Measurements from ENCODE around the gene OAF. TPM values are rescaled to one million over a fixed set of nuclear protein-coding genes. Genes with fewer than 3 reads are reported as not detected.

The OAF gene
- total RNA-seq, 2 experiments from 2014 or later: 3.1 to 3.2 TPM

DNA sequence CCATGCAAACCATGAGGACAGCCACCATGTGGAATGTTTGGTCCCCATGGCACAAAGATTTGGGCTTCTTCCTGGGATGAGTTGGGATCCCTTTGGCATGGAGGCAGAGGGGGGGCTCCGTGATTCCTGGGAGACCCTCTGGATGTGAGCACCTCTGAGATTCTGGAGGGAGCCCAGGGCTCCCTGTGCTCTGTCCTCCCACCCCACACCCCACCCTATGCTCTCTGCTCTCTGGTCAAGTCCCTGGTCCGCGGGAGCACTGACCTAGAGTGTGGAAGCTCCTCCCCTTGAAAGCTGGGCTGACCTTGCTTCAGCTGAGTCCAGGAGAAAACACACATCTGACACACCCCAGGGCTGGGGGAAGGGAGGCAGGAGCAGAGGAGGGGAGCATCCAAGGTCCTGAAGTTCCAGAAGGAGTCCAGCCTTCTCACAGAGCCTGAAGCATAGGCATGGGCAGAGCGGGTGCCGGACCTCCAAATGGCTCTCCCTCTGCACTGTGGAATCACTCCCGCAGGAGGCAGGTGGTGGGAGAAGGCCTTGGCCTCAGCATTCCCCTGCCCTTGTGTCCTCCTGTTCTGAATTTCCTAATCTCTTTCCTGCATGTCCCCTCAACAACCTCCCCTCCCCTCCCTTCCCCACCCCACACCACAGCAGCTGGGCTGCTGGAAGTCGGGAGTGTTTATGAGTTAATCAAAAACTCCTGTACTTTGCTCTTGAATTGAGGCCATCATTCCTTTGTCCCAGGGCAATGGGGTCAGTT is 25.7 kb upstream of the OAF start:
- TF ChIP-seq, protein P1, sequence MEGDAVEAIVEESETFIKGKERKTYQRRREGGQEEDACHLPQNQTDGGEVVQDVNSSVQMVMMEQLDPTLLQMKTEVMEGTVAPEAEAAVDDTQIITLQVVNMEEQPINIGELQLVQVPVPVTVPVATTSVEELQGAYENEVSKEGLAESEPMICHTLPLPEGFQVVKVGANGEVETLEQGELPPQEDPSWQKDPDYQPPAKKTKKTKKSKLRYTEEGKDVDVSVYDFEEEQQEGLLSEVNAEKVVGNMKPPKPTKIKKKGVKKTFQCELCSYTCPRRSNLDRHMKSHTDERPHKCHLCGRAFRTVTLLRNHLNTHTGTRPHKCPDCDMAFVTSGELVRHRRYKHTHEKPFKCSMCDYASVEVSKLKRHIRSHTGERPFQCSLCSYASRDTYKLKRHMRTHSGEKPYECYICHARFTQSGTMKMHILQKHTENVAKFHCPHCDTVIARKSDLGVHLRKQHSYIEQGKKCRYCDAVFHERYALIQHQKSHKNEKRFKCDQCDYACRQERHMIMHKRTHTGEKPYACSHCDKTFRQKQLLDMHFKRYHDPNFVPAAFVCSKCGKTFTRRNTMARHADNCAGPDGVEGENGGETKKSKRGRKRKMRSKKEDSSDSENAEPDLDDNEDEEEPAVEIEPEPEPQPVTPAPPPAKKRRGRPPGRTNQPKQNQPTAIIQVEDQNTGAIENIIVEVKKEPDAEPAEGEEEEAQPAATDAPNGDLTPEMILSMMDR (IDR thresholded peaks at IDR 0.05): no peak
- H3K27me3 Mint-ChIP-seq: peaks cover 26% of the 10 kb centered on the region
- intact Hi-C loops (cut with DNase I, micrococcal nuclease): no loop called here
- no peaks in the 10 kb centered on the region for H3K9me3 Mint-ChIP-seq
- H3K36me3 Mint-ChIP-seq (ENCODE audit: low read depth): no peaks in the 10 kb centered on the region
- CTCF ChIA-PET: no interaction called here
- no peaks in the 10 kb centered on the region for H3K4me1 ChIP-seq (ENCODE audit: insufficient read depth, low read length)
- peaks cover 0 to 2% of the 10 kb centered on the region in 2 experiments for H3K27me3 ChIP-seq (ENCODE audit: control insufficient read depth in 1 of 2, insufficient read depth in 2 of 2, low read length in 2 of 2)
- no peaks in the 10 kb centered on the region for H3K4me1 Mint-ChIP-seq (ENCODE audit: low read depth)
- POLR2A ChIA-PET: no interaction called here
- no peak overlapping the region for H3K4me3 ChIP-seq (ENCODE audit: low read length)
- no peak overlapping the region for H3K4me3 Mint-ChIP-seq
- peak in 1 of 14 experiments; percentile 7 for DNase-seq
- no peaks in the 10 kb centered on the region for H3K36me3 ChIP-seq (ENCODE audit: insufficient read depth, low read length)
- no peaks in the 10 kb centered on the region for H3K9me3 ChIP-seq (ENCODE audit: control insufficient read depth in 1 of 2, insufficient read depth in 1 of 2, low read length in 2 of 2)
- no peak overlapping the region for H3K27ac ChIP-seq (ENCODE audit: low read depth in 1 of 2, low read length in 2 of 2)
- no peak overlapping the region for H3K27ac Mint-ChIP-seq
- ATAC-seq (ENCODE audit: poor library complexity): no peak

DNA sequence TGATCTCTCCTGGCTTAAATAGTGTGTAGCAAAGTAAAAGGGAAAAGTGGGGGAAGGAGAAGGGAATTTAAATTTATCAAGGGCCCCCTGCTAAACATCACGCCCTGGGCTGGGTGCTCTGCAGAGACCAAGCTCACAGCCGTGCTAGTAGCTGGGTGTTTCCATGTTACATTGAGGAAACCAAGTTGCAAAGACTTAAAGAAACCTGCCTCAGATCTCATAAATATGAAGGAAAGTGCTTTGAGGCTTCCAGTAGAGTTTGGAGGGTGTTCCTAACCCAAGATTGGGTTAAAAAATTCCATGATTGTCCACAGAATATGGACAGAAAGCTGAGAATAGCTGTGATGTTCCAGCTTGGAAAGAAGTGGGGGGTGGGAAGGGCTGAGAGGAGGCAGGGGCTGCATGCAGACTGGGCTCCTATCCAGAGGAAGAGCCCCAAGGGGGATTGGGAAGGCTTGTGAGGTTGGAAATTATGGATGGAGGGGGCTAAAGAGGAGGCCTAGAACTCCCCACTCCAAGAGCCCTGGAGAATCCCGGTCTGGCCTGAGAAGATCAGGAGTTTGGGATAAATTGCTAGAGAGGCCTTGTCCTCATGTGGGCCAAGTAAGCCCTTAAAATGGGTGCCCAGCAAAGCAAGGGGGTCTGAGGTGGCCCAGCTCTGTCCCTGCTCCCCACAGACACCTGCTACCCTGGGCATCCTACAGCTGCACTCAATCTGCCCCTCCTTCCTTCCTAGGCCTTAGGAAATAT is 25.0 kb upstream of the OAF start:
- Mint-ChIP-seq H3K9me3 (no peaks in the 10 kb centered on the region), H3K27ac (no peak overlapping the region), H3K4me1 (ENCODE audit: low read depth) (no peaks in the 10 kb centered on the region), H3K36me3 (ENCODE audit: low read depth) (no peaks in the 10 kb centered on the region), H3K4me3 (no peak overlapping the region), H3K27me3 (peaks cover 24% of the 10 kb centered on the region)
- Histone ChIP-seq H3K27ac (ENCODE audit: low read depth in 1 of 2, low read length in 2 of 2) (no peak overlapping the region), H3K4me3 (ENCODE audit: low read length) (no peak overlapping the region), H3K9me3 (ENCODE audit: control insufficient read depth in 1 of 2, insufficient read depth in 1 of 2, low read length in 2 of 2) (no peaks in the 10 kb centered on the region), H3K27me3 (ENCODE audit: control insufficient read depth in 1 of 2, insufficient read depth in 2 of 2, low read length in 2 of 2) (peaks cover 0 to 2% of the 10 kb centered on the region in 2 experiments), H3K4me1 (ENCODE audit: insufficient read depth, low read length) (no peaks in the 10 kb centered on the region), H3K36me3 (ENCODE audit: insufficient read depth, low read length) (no peaks in the 10 kb centered on the region)
- ChIA-PET CTCF (no interaction called here), POLR2A (no interaction called here)
- intact Hi-C loops (cut with DNase I, micrococcal nuclease): no loop called here
- ATAC-seq (ENCODE audit: poor library complexity) (no peak), DNase-seq (peak in 1 of 14 experiments; percentile 0)
- TF ChIP-seq, protein P1 (IDR thresholded peaks at IDR 0.05): no peak

DNA sequence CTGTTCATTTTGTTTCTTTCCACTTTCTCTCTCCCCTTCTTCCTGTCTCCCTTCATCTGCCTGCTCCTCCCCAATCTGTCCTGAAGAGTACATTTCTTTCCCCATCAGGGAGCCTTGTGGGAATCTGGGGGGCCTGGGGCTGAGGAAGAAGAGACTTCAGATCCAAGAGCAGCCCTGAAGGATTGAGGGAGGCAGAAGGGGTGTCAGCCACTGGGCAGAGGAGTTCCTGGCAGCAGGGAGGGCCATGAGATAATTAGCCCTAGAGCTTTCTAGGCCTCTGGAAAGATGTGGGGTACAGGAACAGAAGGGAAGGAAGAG is 24.4 kb upstream of the OAF start:
- Histone ChIP-seq H3K36me3 (ENCODE audit: insufficient read depth, low read length) (no peaks in the 10 kb centered on the region), H3K9me3 (ENCODE audit: control insufficient read depth in 1 of 2, insufficient read depth in 1 of 2, low read length in 2 of 2) (no peaks in the 10 kb centered on the region), H3K27me3 (ENCODE audit: control insufficient read depth in 1 of 2, insufficient read depth in 2 of 2, low read length in 2 of 2) (peaks cover 0 to 2% of the 10 kb centered on the region in 2 experiments), H3K27ac (ENCODE audit: low read depth in 1 of 2, low read length in 2 of 2) (no peak overlapping the region), H3K4me1 (ENCODE audit: insufficient read depth, low read length) (no peaks in the 10 kb centered on the region), H3K4me3 (ENCODE audit: low read length) (no peak overlapping the region)
- Mint-ChIP-seq H3K27me3 (peaks cover 24% of the 10 kb centered on the region), H3K9me3 (no peaks in the 10 kb centered on the region), H3K4me3 (no peak overlapping the region), H3K36me3 (ENCODE audit: low read depth) (no peaks in the 10 kb centered on the region), H3K4me1 (ENCODE audit: low read depth) (no peaks in the 10 kb centered on the region), H3K27ac (no peak overlapping the region)
- TF ChIP-seq, protein P1 (IDR thresholded peaks at IDR 0.05): no peak
- ATAC-seq (ENCODE audit: poor library complexity) (no peak), DNase-seq (no peak)
- ChIA-PET POLR2A (no interaction called here), CTCF (no interaction called here)
- intact Hi-C loops (cut with DNase I, micrococcal nuclease): no loop called here
